Panc1 (cell line): ENCODE data around the gene THAP3. TPM values are rescaled to one million over a fixed set of nuclear protein-coding genes. Genes with fewer than 3 reads are reported as not detected.

Experiments used
- ATAC-seq: fragments of 200-7000 bp; cut with Tn5 transposase; 2 replicates; pipeline ENCODE4 v1.9.1; 2020; ENCODE audit warnings: mild to moderate bottlenecking, moderate library complexity
- BruUV-seq: library from RNA; stranded (reverse); fragments of 400-500 nt; replicated peaks from 2 replicates; lab custom pipeline; 2021; lab: Mats Ljungman, UMichigan
- CTCF ChIA-PET: fragments of 300-600 bp; sonication (Branson Sonifier 250); formaldehyde crosslinking; loops from one replicate; lab custom pipeline; 2022; ENCODE audit warnings: antibody characterized with exemption; lab: Charles Lee
- POLR2A ChIA-PET: fragments of 300-600 bp; sonication (Branson Sonifier 250); formaldehyde crosslinking; loops from one replicate; lab custom pipeline; 2022; ENCODE audit warnings: antibody characterized with exemption; lab: Charles Lee
- DNase-seq: peaks from one replicate; pipeline ENCODE4 v3.0.0-alpha.2; 2010; ENCODE audit warnings: low read depth, low spot score
- H3K27ac ChIP-seq: 2 replicates; pipeline ENCODE4 v1.5.1; 2011; ENCODE audit warnings: mild to moderate bottlenecking, low read length, inconsistent platforms
- H3K27me3 ChIP-seq: fragments of 200-500 bp; sonication (Bioruptor generic); 2 replicates; pipeline ENCODE4 v1.6.0; 2014; ENCODE audit warnings: low read length, inconsistent platforms; ENCODE audit not compliant: control insufficient read depth, insufficient read depth
- H3K36me3 ChIP-seq: fragments of 200-500 bp; sonication (Bioruptor generic); 2 replicates; pipeline ENCODE4 v1.5.1; 2014; ENCODE audit warnings: inconsistent platforms, mild to moderate bottlenecking, low read length, moderate library complexity; ENCODE audit not compliant: control insufficient read depth, insufficient read depth
- H3K4me1 ChIP-seq: 2 replicates; pipeline ENCODE4 v1.5.1; 2011; ENCODE audit warnings: inconsistent platforms, mild to moderate bottlenecking, low read length, moderate library complexity; ENCODE audit not compliant: control insufficient read depth, insufficient read depth
- H3K4me3 ChIP-seq, 2 experiments: 2 replicates each; pipeline ENCODE4 v1.5.1; 2011 to 2012; ENCODE audit warnings: low read depth in 2 of 2, low read length in 2 of 2, mild to moderate bottlenecking in 2 of 2, inconsistent platforms in 1 of 2, moderate library complexity in 1 of 2
- H3K9me3 ChIP-seq: fragments of 200-500 bp; sonication (Bioruptor generic); 2 replicates; pipeline ENCODE4 v1.5.1; 2014; ENCODE audit warnings: low read depth, mild to moderate bottlenecking, inconsistent platforms, low read length, moderate library complexity; ENCODE audit not compliant: control insufficient read depth, insufficient read depth
- CTCF ChIP-seq: fragments of 450-650 bp; IDR thresholded peaks from 2 replicates; pipeline ENCODE4 v1.5.1; 2017; ENCODE audit warnings: mild to moderate bottlenecking
- POLR2AphosphoS5 ChIP-seq: IDR thresholded peaks from 2 replicates; pipeline ENCODE4 v1.6.1; 2012; ENCODE audit warnings: mild to moderate bottlenecking, low read depth, low read length, moderate library complexity
- REST ChIP-seq, 2 experiments: IDR thresholded peaks; 2 replicates each; pipeline ENCODE4 v1.6.1; 2011 to 2012; ENCODE audit warnings: low read depth in 2 of 2, control low read depth in 1 of 2, low read length in 1 of 2, mild to moderate bottlenecking in 1 of 2, moderate library complexity in 1 of 2; ENCODE audit not compliant: insufficient read depth in 1 of 2
- SIN3A ChIP-seq: IDR thresholded peaks from 2 replicates; pipeline ENCODE4 v1.6.1; 2012; ENCODE audit warnings: low read depth, mild to moderate bottlenecking, low read length, moderate library complexity, borderline replicate concordance; ENCODE audit not compliant: insufficient read depth
- TCF7L2 ChIP-seq: IDR thresholded peaks from 2 replicates; pipeline ENCODE4 v1.6.1; 2011; ENCODE audit warnings: mild to moderate bottlenecking, low read depth, low read length, inconsistent platforms
- in situ Hi-C: cut with HindIII; loops from 2 replicates; pipeline ENCODE4 v1.10.0; 2016; ENCODE audit warnings: low sequenced_read_pairs, low pct_unique_long_range_greater_than_20kb
- intact Hi-C: fragments of 100-400 bp; cut with micrococcal nuclease; formaldehyde crosslinking; loops from one replicate; pipeline ENCODE4 v1.10.0; 2022; ENCODE audit not compliant: unreplicated experiment
- total RNA-seq: library from RNA; stranded (reverse); gene quantifications from one replicate; pipeline ENCODE4 v1.2.1, GENCODE V29; 2021; ENCODE audit not compliant: unreplicated experiment

The THAP3 gene
- total RNA-seq, 1 experiment from 2014 or later, result 24.9 TPM

- no peaks in the 10 kb centered on the region for H3K27me3 ChIP-seq
- no peak overlapping the region for H3K27ac ChIP-seq
- no peaks in the 10 kb centered on the region for H3K4me1 ChIP-seq
- no peak for TF ChIP-seq CTCF
- TF ChIP-seq SIN3A, result no peak
- no peak for TF ChIP-seq TCF7L2
- TF ChIP-seq POLR2AphosphoS5, result no peak
- TF ChIP-seq REST (IDR thresholded peaks at IDR 0.05; ENCODE audit: insufficient read depth in 1 of 2, low read depth in 2 of 2, low read length in 1 of 2), result no peak
- ChIA-PET POLR2A (no interaction called here), CTCF (no interaction called here)
- DNase-seq (no peak), ATAC-seq (no peak)
- intact Hi-C loops, result no loop called here
- BruUV-seq, result no TSS peak
- H3K9me3 ChIP-seq, result no peaks in the 10 kb centered on the region
- in situ Hi-C loops, result no loop called here
- H3K36me3 ChIP-seq, result peaks cover 2% of the 10 kb centered on the region; the same call in 1 of the 2 replicates
- H3K4me3 ChIP-seq, result no peak overlapping the region
Observed at GRCh38 chr1:6667139-6667538, 42.5 kb downstream of the THAP3 start.

GRCh38 chr1:6668503-6668902 lies 43.8 kb downstream of the THAP3 start:
- ATAC-seq (no peak), DNase-seq (no peak)
- intact Hi-C loops, result no loop called here
- POLR2A ChIA-PET, result no interaction called here
- in situ Hi-C loops, result no loop called here
- TF ChIP-seq POLR2AphosphoS5 (no peak), SIN3A (no peak), REST (IDR thresholded peaks at IDR 0.05; ENCODE audit: insufficient read depth in 1 of 2, low read depth in 2 of 2, low read length in 1 of 2) (no peak), CTCF (no peak), TCF7L2 (no peak)
- H3K9me3 ChIP-seq, result no peaks in the 10 kb centered on the region
- BruUV-seq, result no TSS peak
- no peaks in the 10 kb centered on the region for H3K4me1 ChIP-seq
- H3K4me3 ChIP-seq, result no peak overlapping the region
- CTCF ChIA-PET, result no interaction called here
- H3K27ac ChIP-seq, result no peak overlapping the region
- peaks cover 2% of the 10 kb centered on the region; the same call in 1 of the 2 replicates for H3K36me3 ChIP-seq
- no peaks in the 10 kb centered on the region for H3K27me3 ChIP-seq
